H9 (cell line): Measurements from ENCODE around the gene SPATA20. TPM values are rescaled to one million over a fixed set of nuclear protein-coding genes. Genes with fewer than 3 reads are reported as not detected.

ENCODE experiments used
- DNase-seq: peaks from one replicate; pipeline ENCODE4 v3.0.0-alpha.2; 2017
- H2AFZ ChIP-seq: one replicate; pipeline ENCODE4 v1.6.1; 2013; ENCODE audit warnings: mild to moderate bottlenecking, low read length, control low read depth, moderate library complexity
- H2AK5ac ChIP-seq: 2 replicates; pipeline ENCODE4 v1.6.1; 2013; ENCODE audit warnings: low read length, control low read depth, mixed read lengths; ENCODE audit not compliant: insufficient read length
- H2BK120ac ChIP-seq: one replicate; pipeline ENCODE4 v1.6.1; 2013; ENCODE audit warnings: low read depth, mild to moderate bottlenecking, low read length, control low read depth, inconsistent platforms; ENCODE audit not compliant: poor library complexity, severe bottlenecking
- H2BK12ac ChIP-seq: 2 replicates; pipeline ENCODE4 v1.6.1; 2013; ENCODE audit warnings: low read length, control low read depth, mixed read lengths, low read depth; ENCODE audit not compliant: insufficient read length
- H2BK15ac ChIP-seq: 2 replicates; pipeline ENCODE4 v1.6.1; 2013; ENCODE audit warnings: low read depth, low read length, control low read depth
- H2BK20ac ChIP-seq: one replicate; pipeline ENCODE4 v1.6.1; 2013; ENCODE audit warnings: low read depth, mild to moderate bottlenecking, low read length, control low read depth, inconsistent platforms; ENCODE audit not compliant: poor library complexity, severe bottlenecking
- H2BK5ac ChIP-seq: 2 replicates; pipeline ENCODE4 v1.6.1; 2013; ENCODE audit warnings: low read length, control low read depth, mixed read lengths; ENCODE audit not compliant: insufficient read length
- H3K14ac ChIP-seq: 2 replicates; pipeline ENCODE4 v1.6.1; 2013; ENCODE audit warnings: low read length, control low read depth; ENCODE audit not compliant: insufficient read depth
- H3K18ac ChIP-seq: 2 replicates; pipeline ENCODE4 v1.6.1; 2013; ENCODE audit warnings: low read depth, mild to moderate bottlenecking, mixed read lengths, low read length, control low read depth; ENCODE audit not compliant: insufficient read length
- H3K23ac ChIP-seq: 2 replicates; pipeline ENCODE4 v1.6.1; 2013; ENCODE audit warnings: low read length, control low read depth, mixed read lengths, low read depth; ENCODE audit not compliant: insufficient read length
- H3K23me2 ChIP-seq: 2 replicates; pipeline ENCODE4 v1.6.1; 2013; ENCODE audit warnings: low read depth, mild to moderate bottlenecking, mixed read lengths, low read length, control low read depth; ENCODE audit not compliant: insufficient read length, poor library complexity, severe bottlenecking
- H3K27ac ChIP-seq: 2 replicates; pipeline ENCODE4 v1.5.1; 2013; ENCODE audit warnings: low read length, control low read depth, mixed read lengths, low read depth; ENCODE audit not compliant: insufficient read length
- H3K27me3 ChIP-seq: 2 replicates; pipeline ENCODE4 v1.6.1; 2013; ENCODE audit warnings: low read length, control low read depth, inconsistent platforms; ENCODE audit not compliant: insufficient read depth
- H3K4ac ChIP-seq: 2 replicates; pipeline ENCODE4 v1.6.1; 2013; ENCODE audit warnings: low read depth, mild to moderate bottlenecking, control low read depth, inconsistent platforms, low read length, moderate library complexity
- H3K4me1 ChIP-seq: 2 replicates; pipeline ENCODE4 v1.6.1; 2013; ENCODE audit warnings: low read length, control low read depth, inconsistent platforms; ENCODE audit not compliant: insufficient read depth
- H3K4me2 ChIP-seq: 2 replicates; pipeline ENCODE4 v1.6.1; 2013; ENCODE audit warnings: low read length, control low read depth, mixed read lengths; ENCODE audit not compliant: insufficient read length, insufficient read depth
- H3K56ac ChIP-seq: 2 replicates; pipeline ENCODE4 v1.6.1; 2013; ENCODE audit warnings: low read depth, mild to moderate bottlenecking, mixed read lengths, low read length, control low read depth; ENCODE audit not compliant: insufficient read length
- H3K79me1 ChIP-seq: 2 replicates; pipeline ENCODE4 v1.6.1; 2013; ENCODE audit warnings: low read depth, mild to moderate bottlenecking, moderate library complexity, low read length, control low read depth, inconsistent platforms; ENCODE audit not compliant: insufficient read depth, poor library complexity, severe bottlenecking
- H3K79me2 ChIP-seq: 2 replicates; pipeline ENCODE4 v1.6.1; 2013; ENCODE audit warnings: low read length, control low read depth, inconsistent platforms; ENCODE audit not compliant: insufficient read depth
- H3K9ac ChIP-seq: 2 replicates; pipeline ENCODE4 v1.6.1; 2013; ENCODE audit warnings: low read length, control low read depth, mixed read lengths; ENCODE audit not compliant: insufficient read length; ENCODE audit errors: extremely low read depth
- H3K9me3 ChIP-seq: one replicate; pipeline ENCODE4 v1.6.1; 2013; ENCODE audit warnings: low read depth, low read length, inconsistent platforms; ENCODE audit not compliant: control insufficient read depth
- H3T11ph ChIP-seq: one replicate; pipeline ENCODE4 v1.6.1; 2013; ENCODE audit warnings: mild to moderate bottlenecking, low read length, control low read depth, inconsistent platforms
- H4K20me1 ChIP-seq: one replicate; pipeline ENCODE4 v1.6.1; 2013; ENCODE audit not compliant: control insufficient read depth, insufficient read length, insufficient read depth
- H4K5ac ChIP-seq: 2 replicates; pipeline ENCODE4 v1.6.1; 2013; ENCODE audit warnings: low read depth, mild to moderate bottlenecking, mixed read lengths, low read length, control low read depth; ENCODE audit not compliant: insufficient read length
- H4K8ac ChIP-seq: replicated peaks from 2 replicates; pipeline ENCODE4 v1.6.1; 2013; ENCODE audit warnings: low read length, control low read depth, mixed read lengths, low read depth; ENCODE audit not compliant: insufficient read length
- H4K91ac ChIP-seq: 2 replicates; pipeline ENCODE4 v1.6.1; 2013; ENCODE audit warnings: low read depth, mild to moderate bottlenecking, moderate library complexity, mixed read lengths, low read length, control low read depth; ENCODE audit not compliant: insufficient read length
- H3K27ac Mint-ChIP-seq, 3 experiments: 2 replicates in 2 of 3; 3 replicates in 1 of 3; pipeline ENCODE4 v1.8.0; 2020 to 2021; ENCODE audit warnings: mixed read lengths in 3 of 3, mild to moderate bottlenecking in 1 of 3, moderate library complexity in 1 of 3
- H3K27me3 Mint-ChIP-seq: 2 replicates; pipeline ENCODE4 v1.8.0; 2021; ENCODE audit warnings: low read depth, mild to moderate bottlenecking, moderate library complexity, mixed read lengths
- H3K36me3 Mint-ChIP-seq, 3 experiments: 2 replicates in 2 of 3; 3 replicates in 1 of 3; pipeline ENCODE4 v1.8.0; 2020 to 2021; ENCODE audit warnings: low read depth in 3 of 3, mixed read lengths in 3 of 3; ENCODE audit not compliant: insufficient read depth in 1 of 3
- H3K4me1 Mint-ChIP-seq, 2 experiments: 2 replicates each; pipeline ENCODE4 v1.8.0; 2020; ENCODE audit warnings: mixed read lengths in 2 of 2
- H3K4me3 Mint-ChIP-seq, 2 experiments: 2 replicates in 1 of 2; 3 replicates in 1 of 2; pipeline ENCODE4 v1.8.0; 2020 to 2021; ENCODE audit warnings: mild to moderate bottlenecking in 2 of 2, mixed read lengths in 2 of 2, moderate library complexity in 1 of 2
- H3K9me3 Mint-ChIP-seq, 2 experiments: 2 replicates in 1 of 2; 3 replicates in 1 of 2; pipeline ENCODE4 v1.8.0; 2020; ENCODE audit warnings: mild to moderate bottlenecking in 2 of 2, mixed read lengths in 2 of 2, moderate library complexity in 1 of 2
- WGBS: extraction: QIAGEN DNeasy Blood & Tissue Kit; methylation state at CpG from one replicate; pipeline ENCODE4 v1.1.7; 2013; ENCODE audit warnings: missing lambda C conversion rate, low lambda C conversion rate, mixed read lengths; ENCODE audit not compliant: insufficient read length; ENCODE audit errors: extremely low coverage; 5-methylcytosine and 5-hydroxymethylcytosine counted together
- total RNA-seq: library from RNA; stranded (reverse); gene quantifications from 2 replicates; pipeline ENCODE4 v1.2.1, GENCODE V29; 2021
- TF ChIP-seq, protein P1 (sequence below): fragments of 200-600 bp; sonication (generic); conservative IDR thresholded peaks from 3 replicates; pipeline ENCODE4 v1.8.0; 2021; ENCODE audit warnings: antibody characterized with exemption, mild to moderate bottlenecking

The SPATA20 gene
- total RNA-seq, 1 experiment from 2014 or later = 23.9 TPM

- H3K27me3 ChIP-seq = no peaks in the 10 kb centered on the region
- H3K4me1 ChIP-seq = no peaks in the 10 kb centered on the region
- H3K23ac ChIP-seq = no peak overlapping the region
- H3K4ac ChIP-seq = no peak overlapping the region
- Mint-ChIP-seq H3K4me1 (peaks cover 29 to 45% of the 10 kb centered on the region in 2 experiments), H3K9me3 (no peaks in the 10 kb centered on the region), H3K27me3 (peaks cover 16% of the 10 kb centered on the region), H3K27ac (peak overlapping the region in 1 of 3 experiments; percentile 71; a peak in 3 of 7 replicates), H3K4me3 (peak overlapping the region in 1 of 2 experiments; percentile 5; a peak in 2 of 5 replicates), H3K36me3 (peaks cover 0 to 6% (median 0%) of the 10 kb centered on the region in 3 experiments; a peak in 4 of 7 replicates)
- H3K56ac ChIP-seq = no peak overlapping the region
- H2BK20ac ChIP-seq = no peak overlapping the region
- H2BK5ac ChIP-seq = no peak overlapping the region
- H2BK12ac ChIP-seq = no peak overlapping the region
- H3K23me2 ChIP-seq = no peaks in the 10 kb centered on the region
- WGBS = no CpG with 5 or more reads among the region's 9 CpGs
- H2BK120ac ChIP-seq = peak overlapping the region; percentile 5
- H2AK5ac ChIP-seq = no peak overlapping the region
- H3K27ac ChIP-seq = no peak overlapping the region
- H3K79me1 ChIP-seq = no peaks in the 10 kb centered on the region
- no peak overlapping the region for H3K9ac ChIP-seq
- H3K9me3 ChIP-seq = no peaks in the 10 kb centered on the region
- no peak overlapping the region for H4K5ac ChIP-seq
- no peak overlapping the region for H3K4me2 ChIP-seq
- TF ChIP-seq, protein P1, sequence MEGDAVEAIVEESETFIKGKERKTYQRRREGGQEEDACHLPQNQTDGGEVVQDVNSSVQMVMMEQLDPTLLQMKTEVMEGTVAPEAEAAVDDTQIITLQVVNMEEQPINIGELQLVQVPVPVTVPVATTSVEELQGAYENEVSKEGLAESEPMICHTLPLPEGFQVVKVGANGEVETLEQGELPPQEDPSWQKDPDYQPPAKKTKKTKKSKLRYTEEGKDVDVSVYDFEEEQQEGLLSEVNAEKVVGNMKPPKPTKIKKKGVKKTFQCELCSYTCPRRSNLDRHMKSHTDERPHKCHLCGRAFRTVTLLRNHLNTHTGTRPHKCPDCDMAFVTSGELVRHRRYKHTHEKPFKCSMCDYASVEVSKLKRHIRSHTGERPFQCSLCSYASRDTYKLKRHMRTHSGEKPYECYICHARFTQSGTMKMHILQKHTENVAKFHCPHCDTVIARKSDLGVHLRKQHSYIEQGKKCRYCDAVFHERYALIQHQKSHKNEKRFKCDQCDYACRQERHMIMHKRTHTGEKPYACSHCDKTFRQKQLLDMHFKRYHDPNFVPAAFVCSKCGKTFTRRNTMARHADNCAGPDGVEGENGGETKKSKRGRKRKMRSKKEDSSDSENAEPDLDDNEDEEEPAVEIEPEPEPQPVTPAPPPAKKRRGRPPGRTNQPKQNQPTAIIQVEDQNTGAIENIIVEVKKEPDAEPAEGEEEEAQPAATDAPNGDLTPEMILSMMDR = no peak
- H4K20me1 ChIP-seq = no peaks in the 10 kb centered on the region
- no peak for DNase-seq
- H3K79me2 ChIP-seq = no peaks in the 10 kb centered on the region
- H3K18ac ChIP-seq = no peak overlapping the region
- H2BK15ac ChIP-seq = no peak overlapping the region
- no peak overlapping the region for H3T11ph ChIP-seq
- H4K8ac ChIP-seq = no peak overlapping the region
- H4K91ac ChIP-seq = no peak overlapping the region
- no peak overlapping the region for H2AFZ ChIP-seq
- H3K14ac ChIP-seq = peak overlapping the region; percentile 34; the same call in 1 of the 2 replicates
These were observed 39.7 kb downstream of the SPATA20 start for GRCh38 chr17:50586421-50587247.
